NT2/D1 (cell line): ENCODE results near the gene GALNT9.

Source experiments
- DNase-seq: peaks from one replicate; pipeline ENCODE4 v3.0.0-alpha.2; 2011; ENCODE audit warnings: low read depth, low spot score
- H3K27me3 ChIP-seq: 2 replicates; pipeline ENCODE4 v1.6.0; 2011; ENCODE audit warnings: mild to moderate bottlenecking; ENCODE audit not compliant: insufficient read length, insufficient read depth
- H3K36me3 ChIP-seq: 2 replicates; pipeline ENCODE4 v1.6.1; 2011; ENCODE audit warnings: mild to moderate bottlenecking, low read length, mixed read lengths; ENCODE audit not compliant: insufficient read depth, insufficient read length
- H3K4me1 ChIP-seq: 2 replicates; pipeline ENCODE4 v1.5.1; 2011; ENCODE audit not compliant: insufficient read depth, insufficient read length
- H3K4me3 ChIP-seq: 2 replicates; pipeline ENCODE4 v1.5.1; 2011; ENCODE audit warnings: low read depth; ENCODE audit not compliant: insufficient read length
- H3K9ac ChIP-seq: 2 replicates; pipeline ENCODE4 v1.6.0; 2011; ENCODE audit warnings: low read depth; ENCODE audit not compliant: insufficient read length
- H3K9me3 ChIP-seq: 2 replicates; pipeline ENCODE4 v1.5.1; 2011; ENCODE audit warnings: mild to moderate bottlenecking, low read length; ENCODE audit not compliant: insufficient read depth
- SUZ12 ChIP-seq: IDR thresholded peaks from 2 replicates; pipeline ENCODE4 v1.6.1; 2011; ENCODE audit not compliant: insufficient read length, insufficient read depth; ENCODE audit errors: extremely low read depth
- YY1 ChIP-seq: IDR thresholded peaks from 2 replicates; pipeline ENCODE4 v1.6.1; 2011; ENCODE audit not compliant: insufficient read length, insufficient read depth
- ZNF274 ChIP-seq: IDR thresholded peaks from 2 replicates; pipeline ENCODE4 v1.6.1; 2011; ENCODE audit warnings: mild to moderate bottlenecking, low read depth, low read length

The GALNT9 gene

GRCh38 chr12:132236129-132236929 is 93.1 kb downstream of the GALNT9 start:
- DNase-seq = no peak
- TF ChIP-seq SUZ12 = no peak
- TF ChIP-seq YY1 = no peak
- no peak for TF ChIP-seq ZNF274
- no peaks in the 10 kb centered on the region for H3K4me1 ChIP-seq
- no peak overlapping the region for H3K4me3 ChIP-seq
- no peaks in the 10 kb centered on the region for H3K9me3 ChIP-seq
- peaks cover 52% of the 10 kb centered on the region for H3K27me3 ChIP-seq
- no peaks in the 10 kb centered on the region for H3K36me3 ChIP-seq
- no peak overlapping the region for H3K9ac ChIP-seq

- H3K4me3 ChIP-seq = no peak overlapping the region
These were observed 94.1 kb downstream of the GALNT9 start for GRCh38 chr12:132235116-132235820.

GRCh38 chr12:132230381-132230780 is 99.0 kb downstream of the GALNT9 start:
- no peak for DNase-seq
- Histone ChIP-seq H3K4me3 (no peak overlapping the region), H3K9me3 (peaks cover 5% of the 10 kb centered on the region; the same call in 1 of the 2 replicates), H3K36me3 (no peaks in the 10 kb centered on the region), H3K4me1 (no peaks in the 10 kb centered on the region), H3K27me3 (peaks cover 59% of the 10 kb centered on the region), H3K9ac (no peak overlapping the region)
- TF ChIP-seq ZNF274 (no peak), YY1 (no peak), SUZ12 (no peak)

More at GRCh38 chr12:132235116-132235820, 94.1 kb downstream of the GALNT9 start:
- no peaks in the 10 kb centered on the region for H3K36me3 ChIP-seq
- no peaks in the 10 kb centered on the region for H3K4me1 ChIP-seq
- no peak for DNase-seq
- no peaks in the 10 kb centered on the region for H3K9me3 ChIP-seq
- no peak overlapping the region for H3K9ac ChIP-seq
- peaks cover 54% of the 10 kb centered on the region for H3K27me3 ChIP-seq
- no peak for TF ChIP-seq ZNF274
- no peak for TF ChIP-seq SUZ12
- no peak for TF ChIP-seq YY1

GRCh38 chr12:132229926-132230325 is 99.5 kb downstream of the GALNT9 start:
- Histone ChIP-seq H3K9ac (no peak overlapping the region), H3K4me3 (no peak overlapping the region)

GRCh38 chr12:132229193-132229760 is 100.1 kb downstream of the GALNT9 start:
- Histone ChIP-seq H3K9ac (no peak overlapping the region), H3K36me3 (no peaks in the 10 kb centered on the region), H3K4me3 (no peak overlapping the region), H3K27me3 (peaks cover 57% of the 10 kb centered on the region), H3K9me3 (peaks cover 5% of the 10 kb centered on the region; the same call in 1 of the 2 replicates), H3K4me1 (no peaks in the 10 kb centered on the region)
- TF ChIP-seq ZNF274 (no peak), SUZ12 (no peak), YY1 (no peak)
- DNase-seq = no peak

More at GRCh38 chr12:132229926-132230325, 99.5 kb downstream of the GALNT9 start:
- TF ChIP-seq SUZ12 = no peak
- TF ChIP-seq ZNF274 = no peak
- TF ChIP-seq YY1 = no peak
- H3K27me3 ChIP-seq = peaks cover 57% of the 10 kb centered on the region
- H3K36me3 ChIP-seq = no peaks in the 10 kb centered on the region
- H3K9me3 ChIP-seq = peaks cover 5% of the 10 kb centered on the region; the same call in 1 of the 2 replicates
- no peak for DNase-seq
- H3K4me1 ChIP-seq = no peaks in the 10 kb centered on the region

GRCh38 chr12:132228476-132229192 is 100.8 kb downstream of the GALNT9 start:
- H3K4me1 ChIP-seq = no peaks in the 10 kb centered on the region
- TF ChIP-seq SUZ12 (no peak), ZNF274 (no peak), YY1 (no peak)
- H3K9me3 ChIP-seq = peaks cover 5% of the 10 kb centered on the region; the same call in 1 of the 2 replicates

More at GRCh38 chr12:132228476-132229192, 100.8 kb downstream of the GALNT9 start:
- no peak for DNase-seq
- H3K27me3 ChIP-seq = peaks cover 57% of the 10 kb centered on the region
- no peak overlapping the region for H3K9ac ChIP-seq
- H3K4me3 ChIP-seq = no peak overlapping the region
- no peaks in the 10 kb centered on the region for H3K36me3 ChIP-seq
